Measurements from ENCODE around the gene ATP9B.

The ATP9B gene

DNA sequence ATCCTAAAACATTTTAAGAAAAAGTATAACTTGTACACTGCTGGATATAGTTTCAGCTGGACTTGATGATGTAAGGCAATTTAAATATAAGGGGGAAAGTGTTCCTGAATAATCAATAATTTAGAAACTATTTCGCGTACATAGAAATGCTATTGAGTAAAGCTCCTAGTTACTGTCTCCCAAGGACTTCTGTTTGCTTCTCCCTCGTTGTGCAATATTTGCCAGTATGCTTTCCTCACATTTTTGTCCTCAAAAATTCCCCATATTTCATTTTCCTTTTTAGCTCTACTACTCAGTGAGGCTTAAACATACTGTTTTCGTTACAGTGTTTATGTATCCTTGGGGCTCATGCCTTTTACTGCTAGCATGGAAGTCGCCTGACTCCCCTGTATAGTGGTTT is 36.9 kb downstream of the ATP9B start:
- H3K79me2 ChIP-seq (ENCODE audit: low read length), result peaks cover 48% of the 10 kb centered on the region
- H3K9ac ChIP-seq (ENCODE audit: low read length), result no peak overlapping the region
- H3K36me3 ChIP-seq (replicated peaks; ENCODE audit: low read depth, low read length), result peaks cover 5% of the 10 kb centered on the region
- H3K4me3 ChIP-seq (ENCODE audit: low read length), result no peak overlapping the region
- no peak overlapping the region for H2AFZ ChIP-seq (ENCODE audit: low read depth, low read length)
- peaks cover 20% of the 10 kb centered on the region; the same call in 1 of the 2 replicates for H4K20me1 ChIP-seq (ENCODE audit: insufficient read depth, low read length)
- no peaks in the 10 kb centered on the region for H3K9me3 ChIP-seq (ENCODE audit: insufficient read depth, low read length)
- TF ChIP-seq, protein P1, sequence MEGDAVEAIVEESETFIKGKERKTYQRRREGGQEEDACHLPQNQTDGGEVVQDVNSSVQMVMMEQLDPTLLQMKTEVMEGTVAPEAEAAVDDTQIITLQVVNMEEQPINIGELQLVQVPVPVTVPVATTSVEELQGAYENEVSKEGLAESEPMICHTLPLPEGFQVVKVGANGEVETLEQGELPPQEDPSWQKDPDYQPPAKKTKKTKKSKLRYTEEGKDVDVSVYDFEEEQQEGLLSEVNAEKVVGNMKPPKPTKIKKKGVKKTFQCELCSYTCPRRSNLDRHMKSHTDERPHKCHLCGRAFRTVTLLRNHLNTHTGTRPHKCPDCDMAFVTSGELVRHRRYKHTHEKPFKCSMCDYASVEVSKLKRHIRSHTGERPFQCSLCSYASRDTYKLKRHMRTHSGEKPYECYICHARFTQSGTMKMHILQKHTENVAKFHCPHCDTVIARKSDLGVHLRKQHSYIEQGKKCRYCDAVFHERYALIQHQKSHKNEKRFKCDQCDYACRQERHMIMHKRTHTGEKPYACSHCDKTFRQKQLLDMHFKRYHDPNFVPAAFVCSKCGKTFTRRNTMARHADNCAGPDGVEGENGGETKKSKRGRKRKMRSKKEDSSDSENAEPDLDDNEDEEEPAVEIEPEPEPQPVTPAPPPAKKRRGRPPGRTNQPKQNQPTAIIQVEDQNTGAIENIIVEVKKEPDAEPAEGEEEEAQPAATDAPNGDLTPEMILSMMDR (IDR thresholded peaks at IDR 0.05; ENCODE audit: low read depth, low read length), result no peak
- no peak for TF ChIP-seq EZH2phosphoT487 (IDR thresholded peaks at IDR 0.05; ENCODE audit: low read depth)
- H3K4me1 ChIP-seq (ENCODE audit: low read length), result peaks cover 21% of the 10 kb centered on the region
- no peak overlapping the region for H3K27ac ChIP-seq (ENCODE audit: low read length)
- H3K4me2 ChIP-seq (ENCODE audit: low read length), result no peak overlapping the region
- H3K27me3 ChIP-seq (ENCODE audit: low read depth, low read length), result no peaks in the 10 kb centered on the region

DNA sequence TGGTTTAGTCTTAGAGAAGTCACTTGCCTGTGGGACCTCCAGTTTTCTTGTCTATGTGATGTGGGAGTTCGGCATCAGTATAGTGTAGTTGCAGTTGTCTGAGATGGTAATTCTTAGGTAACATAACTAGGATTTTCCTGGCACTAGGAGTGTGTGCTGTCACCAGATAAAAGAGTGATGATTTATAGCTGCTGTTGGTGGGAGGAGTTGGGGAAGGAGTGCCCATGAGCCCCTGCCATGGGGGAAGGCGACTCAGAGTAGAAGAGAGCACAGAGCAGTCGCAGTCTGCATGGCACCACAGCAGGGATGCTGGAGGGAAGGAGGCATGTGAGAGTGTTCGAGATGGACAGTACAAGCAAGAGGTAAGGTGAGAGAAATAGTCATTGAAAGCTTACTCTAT is 38.7 kb downstream of the ATP9B start:
- H3K9ac ChIP-seq (ENCODE audit: low read length), result no peak overlapping the region
- no peaks in the 10 kb centered on the region for H3K27me3 ChIP-seq (ENCODE audit: low read depth, low read length)
- H3K4me1 ChIP-seq (ENCODE audit: low read length), result peaks cover 34% of the 10 kb centered on the region
- H3K4me2 ChIP-seq (ENCODE audit: low read length), result no peak overlapping the region
- no peak overlapping the region for H3K27ac ChIP-seq (ENCODE audit: low read length)
- no peaks in the 10 kb centered on the region for H3K9me3 ChIP-seq (ENCODE audit: insufficient read depth, low read length)
- peaks cover 20% of the 10 kb centered on the region; the same call in 1 of the 2 replicates for H4K20me1 ChIP-seq (ENCODE audit: insufficient read depth, low read length)
- H3K79me2 ChIP-seq (ENCODE audit: low read length), result peaks cover 45% of the 10 kb centered on the region
- no peak overlapping the region for H2AFZ ChIP-seq (ENCODE audit: low read depth, low read length)
- no peak overlapping the region for H3K4me3 ChIP-seq (ENCODE audit: low read length)
- H3K36me3 ChIP-seq (replicated peaks; ENCODE audit: low read depth, low read length), result no peaks in the 10 kb centered on the region
- no peak for TF ChIP-seq EZH2phosphoT487 (IDR thresholded peaks at IDR 0.05; ENCODE audit: low read depth)
- TF ChIP-seq, protein P1 (IDR thresholded peaks at IDR 0.05; ENCODE audit: low read depth, low read length), result no peak

DNA sequence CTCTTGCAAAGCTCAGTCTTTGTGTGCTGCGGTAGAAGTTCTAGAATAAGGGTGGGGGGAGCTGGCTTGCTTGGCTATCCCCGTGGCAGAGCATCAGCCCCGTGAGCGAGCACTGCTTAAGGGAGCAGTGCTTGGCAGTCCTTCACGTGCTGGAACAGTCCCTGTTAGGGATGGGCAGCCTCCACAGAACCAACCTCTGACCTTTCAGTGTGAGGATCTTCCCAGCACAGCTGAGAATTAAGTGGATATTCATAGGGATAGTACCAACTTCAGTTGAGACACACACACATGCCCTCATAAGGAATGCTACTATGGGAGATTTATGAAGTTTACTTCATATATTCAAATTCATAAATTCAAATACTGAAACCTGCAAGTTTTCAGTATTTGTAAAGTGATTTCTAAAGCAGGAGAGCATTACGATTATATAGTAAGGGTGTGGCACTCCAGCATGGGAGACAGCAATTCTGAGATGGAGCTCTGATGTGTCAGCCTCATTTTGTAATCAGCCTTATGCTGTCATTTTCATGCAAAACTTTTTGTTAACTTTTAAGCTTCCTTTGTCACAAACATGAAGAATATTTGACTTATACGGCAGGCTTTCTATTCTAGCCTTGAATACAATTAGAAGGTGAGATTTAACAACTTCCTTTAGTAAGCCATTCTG is 39.5 kb downstream of the ATP9B start:
- Histone ChIP-seq H3K36me3 (replicated peaks; ENCODE audit: low read depth, low read length) (no peaks in the 10 kb centered on the region), H3K9me3 (ENCODE audit: insufficient read depth, low read length) (no peaks in the 10 kb centered on the region), H3K4me1 (ENCODE audit: low read length) (peaks cover 42% of the 10 kb centered on the region), H3K79me2 (ENCODE audit: low read length) (peaks cover 40% of the 10 kb centered on the region), H3K4me3 (ENCODE audit: low read length) (no peak overlapping the region), H4K20me1 (ENCODE audit: insufficient read depth, low read length) (peaks cover 20% of the 10 kb centered on the region; the same call in 1 of the 2 replicates), H3K9ac (ENCODE audit: low read length) (no peak overlapping the region), H2AFZ (ENCODE audit: low read depth, low read length) (no peak overlapping the region), H3K4me2 (ENCODE audit: low read length) (no peak overlapping the region), H3K27ac (ENCODE audit: low read length) (no peak overlapping the region), H3K27me3 (ENCODE audit: low read depth, low read length) (no peaks in the 10 kb centered on the region)
- no peak for TF ChIP-seq EZH2phosphoT487 (IDR thresholded peaks at IDR 0.05; ENCODE audit: low read depth)
- TF ChIP-seq, protein P1 (IDR thresholded peaks at IDR 0.05; ENCODE audit: low read depth, low read length), result no peak

DNA sequence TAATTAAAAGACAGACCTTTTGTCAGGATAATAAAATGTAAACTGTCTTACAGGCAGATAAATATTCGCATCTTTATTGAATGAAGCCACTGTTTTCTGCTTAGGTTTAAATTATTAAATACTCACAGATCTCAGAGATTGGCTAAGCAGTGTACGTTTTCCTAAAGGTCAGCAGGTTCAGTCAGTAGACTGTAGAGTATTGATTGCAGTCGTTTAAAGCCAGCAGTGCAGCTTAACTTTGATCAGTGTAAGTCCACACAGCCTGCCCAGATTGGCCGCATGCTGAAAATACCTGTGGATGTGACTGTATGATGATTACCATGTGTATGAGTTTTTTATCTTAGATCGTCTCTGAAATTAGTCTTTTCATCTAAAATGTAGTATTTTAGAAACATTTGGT is 42.3 kb downstream of the ATP9B start:
- Histone ChIP-seq H3K4me2 (ENCODE audit: low read length) (no peak overlapping the region), H3K9ac (ENCODE audit: low read length) (no peak overlapping the region), H3K4me3 (ENCODE audit: low read length) (no peak overlapping the region), H2AFZ (ENCODE audit: low read depth, low read length) (no peak overlapping the region), H3K27me3 (ENCODE audit: low read depth, low read length) (no peaks in the 10 kb centered on the region), H3K9me3 (ENCODE audit: insufficient read depth, low read length) (no peaks in the 10 kb centered on the region), H3K27ac (ENCODE audit: low read length) (no peak overlapping the region), H3K4me1 (ENCODE audit: low read length) (peaks cover 28% of the 10 kb centered on the region), H4K20me1 (ENCODE audit: insufficient read depth, low read length) (peaks cover 1% of the 10 kb centered on the region; the same call in 1 of the 2 replicates), H3K36me3 (replicated peaks; ENCODE audit: low read depth, low read length) (peaks cover 8% of the 10 kb centered on the region), H3K79me2 (ENCODE audit: low read length) (peaks cover 15% of the 10 kb centered on the region)
- TF ChIP-seq, protein P1 (IDR thresholded peaks at IDR 0.05; ENCODE audit: low read depth, low read length), result no peak
- TF ChIP-seq EZH2phosphoT487 (IDR thresholded peaks at IDR 0.05; ENCODE audit: low read depth), result no peak
